ENCODE measurements around the gene LTBR. TPM values are rescaled to one million over a fixed set of nuclear protein-coding genes. Genes with fewer than 3 reads are reported as not detected.
"Not testable (repeated sequence)": the region's sequence is repeated elsewhere in the genome, so short reads cannot be mapped to it uniquely, and the experiment has no call there.

LTBR gene
- 1.1 TPM for polyA plus RNA-seq (2013, experiment 1 of 4)
- polyA plus RNA-seq (2013, experiment 2 of 4): 2.3 TPM
- 1.5 TPM for polyA plus RNA-seq (2013, experiment 3 of 4)
- 1.8 TPM for polyA plus RNA-seq (2013, experiment 4 of 4)

- Histone ChIP-seq H3K27ac (ENCODE audit: insufficient read depth, low read depth, low read length, poor library complexity, severe bottlenecking) (no peak within 1 kb of the TSS), H3K27me3 (ENCODE audit: control insufficient read depth, insufficient read depth, low read length, poor library complexity, severe bottlenecking) (peaks cover 17% of the 10 kb centered on the region), H3K9me3 (ENCODE audit: control insufficient read depth, low read length) (no peaks in the 10 kb centered on the region), H3K4me1 (ENCODE audit: control insufficient read depth, insufficient read depth, low read length) (peaks cover 3% of the 10 kb centered on the region), H3K36me3 (ENCODE audit: control insufficient read depth, insufficient read depth, low read length) (no peaks in the 10 kb centered on the region), H3K4me3 (ENCODE audit: insufficient read depth, low read depth, low read length) (no peak within 1 kb of the TSS)
- 60 to 61% methylated on average over 62 of the region's 62 CpGs for WGBS, 2 experiments
Measured at GRCh38 chr12:6383572-6384498, at the start of gene LTBR. Gene LTBR, plus strand, starts transcription at chr12:6384162. Its CDS starts 197 bp downstream, at chr12:6384359.

DNA sequence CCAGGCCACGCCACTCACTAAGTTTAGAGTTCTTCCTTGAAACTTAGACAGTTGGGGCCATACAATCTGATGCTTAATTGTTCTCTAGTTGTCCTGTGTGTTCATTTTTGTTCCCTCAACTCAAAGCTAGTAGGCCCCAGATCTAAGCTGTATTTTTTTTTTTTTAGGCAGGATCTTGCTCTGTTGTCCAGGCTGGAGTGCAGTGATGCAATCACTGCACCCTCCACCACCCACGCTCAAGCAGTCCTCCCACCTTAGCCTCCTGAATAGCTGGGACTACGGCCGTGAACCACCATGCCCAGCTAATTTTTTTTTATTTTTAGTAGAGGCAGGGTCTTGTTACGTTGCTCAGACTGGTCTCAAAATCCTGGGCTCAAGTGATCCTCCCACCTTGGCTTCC lies 49.6 kb upstream of the LTBR start:
- Histone ChIP-seq H3K9me3 (ENCODE audit: control insufficient read depth, low read length) (no peaks in the 10 kb centered on the region), H3K27me3 (ENCODE audit: control insufficient read depth, insufficient read depth, low read length, poor library complexity, severe bottlenecking) (no peaks in the 10 kb centered on the region), H3K36me3 (ENCODE audit: control insufficient read depth, insufficient read depth, low read length) (peaks cover 39% of the 10 kb centered on the region), H3K27ac (ENCODE audit: insufficient read depth, low read depth, low read length, poor library complexity, severe bottlenecking) (no peak overlapping the region), H3K4me1 (ENCODE audit: control insufficient read depth, insufficient read depth, low read length) (peaks cover 40% of the 10 kb centered on the region), H3K4me3 (ENCODE audit: insufficient read depth, low read depth, low read length) (no peak overlapping the region)
- 91 to 93% methylated on average over 5 of the region's 5 CpGs for WGBS, 2 experiments

- H3K36me3 ChIP-seq (ENCODE audit: control insufficient read depth, insufficient read depth, low read length): peaks cover 33% of the 10 kb centered on the region
- no peak overlapping the region for H3K27ac ChIP-seq (ENCODE audit: insufficient read depth, low read depth, low read length, poor library complexity, severe bottlenecking)
- H3K27me3 ChIP-seq (ENCODE audit: control insufficient read depth, insufficient read depth, low read length, poor library complexity, severe bottlenecking): no peaks in the 10 kb centered on the region
- H3K4me1 ChIP-seq (ENCODE audit: control insufficient read depth, insufficient read depth, low read length): peaks cover 47% of the 10 kb centered on the region
- H3K9me3 ChIP-seq (ENCODE audit: control insufficient read depth, low read length): no peaks in the 10 kb centered on the region
- no peak overlapping the region for H3K4me3 ChIP-seq (ENCODE audit: insufficient read depth, low read depth, low read length)
- 85 to 87% methylated on average over 12 of the region's 13 CpGs for WGBS, 2 experiments
Measured at GRCh38 chr12:6334940-6335450, 49.0 kb upstream of the LTBR start.

DNA sequence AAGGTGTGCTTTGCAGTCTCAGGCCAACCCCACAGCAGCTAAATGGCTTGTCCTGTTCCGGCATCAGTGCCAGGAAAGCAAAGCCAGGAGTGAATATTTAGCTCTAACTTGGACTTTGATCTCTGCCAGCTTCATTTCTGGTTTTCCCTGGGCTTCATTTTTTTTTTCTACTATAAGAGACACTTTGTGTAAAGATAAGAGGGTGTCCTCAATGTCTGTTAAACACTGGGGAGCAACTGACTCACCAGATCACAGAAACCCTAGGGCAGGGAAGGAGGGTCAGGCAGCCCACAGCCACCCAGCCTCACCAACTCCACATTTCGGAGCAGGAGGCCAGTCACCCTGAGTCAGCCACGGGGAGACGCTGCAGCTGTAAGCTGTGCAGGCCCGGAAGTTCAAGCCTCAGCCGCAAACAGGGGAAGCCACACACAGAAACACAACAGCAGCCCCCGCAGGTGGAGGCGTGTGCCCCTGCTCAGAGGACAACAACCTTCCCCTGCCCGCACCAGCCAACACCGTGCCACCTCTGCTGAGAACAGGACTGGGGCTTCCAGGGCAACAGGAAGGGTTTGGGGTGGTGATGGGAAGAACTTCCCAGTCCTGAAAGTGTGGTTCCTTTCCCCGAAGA lies 48.4 kb upstream of the LTBR start:
- WGBS, 2 experiments: 31 to 33% methylated on average over 11 of the region's 11 CpGs
- peak overlapping the region; percentile 24 for H3K4me3 ChIP-seq (ENCODE audit: insufficient read depth, low read depth, low read length)
- peaks cover 52% of the 10 kb centered on the region for H3K4me1 ChIP-seq (ENCODE audit: control insufficient read depth, insufficient read depth, low read length)
- no peaks in the 10 kb centered on the region for H3K9me3 ChIP-seq (ENCODE audit: control insufficient read depth, low read length)
- H3K27me3 ChIP-seq (ENCODE audit: control insufficient read depth, insufficient read depth, low read length, poor library complexity, severe bottlenecking): no peaks in the 10 kb centered on the region
- H3K36me3 ChIP-seq (ENCODE audit: control insufficient read depth, insufficient read depth, low read length): peaks cover 27% of the 10 kb centered on the region
- H3K27ac ChIP-seq (ENCODE audit: insufficient read depth, low read depth, low read length, poor library complexity, severe bottlenecking): peak overlapping the region; percentile 94

- Histone ChIP-seq H3K27ac (ENCODE audit: insufficient read depth, low read depth, low read length, poor library complexity, severe bottlenecking) (peak overlapping the region; percentile 94), H3K27me3 (ENCODE audit: control insufficient read depth, insufficient read depth, low read length, poor library complexity, severe bottlenecking) (no peaks in the 10 kb centered on the region), H3K4me1 (ENCODE audit: control insufficient read depth, insufficient read depth, low read length) (peaks cover 55% of the 10 kb centered on the region), H3K4me3 (ENCODE audit: insufficient read depth, low read depth, low read length) (peak overlapping the region; percentile 24), H3K36me3 (ENCODE audit: control insufficient read depth, insufficient read depth, low read length) (peaks cover 21% of the 10 kb centered on the region), H3K9me3 (ENCODE audit: control insufficient read depth, low read length) (no peaks in the 10 kb centered on the region)
- 1% methylated on average over 12 of the region's 12 CpGs for WGBS, 2 experiments
Measured at GRCh38 chr12:6336079-6336888, 47.7 kb upstream of the LTBR start.

DNA sequence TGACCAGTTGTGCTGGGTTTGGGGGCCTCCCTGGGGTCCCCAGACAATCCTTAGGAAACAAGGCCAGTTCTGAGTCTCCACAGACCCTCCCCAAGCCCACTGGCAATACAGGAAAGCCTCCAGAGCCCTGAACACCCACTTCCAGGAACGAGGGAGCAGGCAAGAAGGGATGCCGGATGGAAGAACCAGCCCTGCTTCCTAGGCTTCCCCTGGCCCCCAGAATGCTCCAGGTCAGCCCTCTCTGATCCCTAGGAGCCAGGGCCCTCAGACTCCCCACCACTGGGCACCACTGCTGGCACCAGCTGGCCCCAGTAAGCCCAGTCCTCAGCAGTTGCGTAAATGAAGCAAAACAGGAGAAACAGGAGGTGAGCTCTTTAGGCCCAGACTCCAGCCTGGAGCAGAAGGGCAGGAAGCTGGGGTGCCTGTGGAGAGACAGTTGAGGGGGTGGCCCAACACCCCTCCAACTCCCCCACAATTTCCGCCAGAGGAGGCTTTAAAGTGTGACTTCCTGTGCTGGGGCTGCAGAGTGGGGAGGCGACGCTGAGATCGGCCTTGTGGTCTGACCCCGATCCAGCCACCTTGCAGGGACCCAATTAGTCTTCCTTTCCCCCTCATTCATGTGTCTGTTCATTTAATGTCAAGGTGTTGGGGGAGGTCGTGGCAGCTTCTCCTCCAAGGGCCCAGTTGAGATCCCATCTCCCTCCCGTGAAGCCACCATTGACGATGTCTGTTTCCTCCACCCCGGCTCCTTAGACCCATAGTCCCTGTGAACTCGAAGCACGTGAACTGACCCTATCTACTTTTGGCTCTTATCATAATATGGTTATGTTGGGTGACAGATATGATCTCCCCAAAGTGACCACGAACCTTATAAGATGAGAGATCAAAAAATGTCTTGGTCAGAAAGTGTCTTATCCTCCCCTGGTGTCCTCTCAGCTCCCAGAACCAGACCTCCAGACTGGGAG lies 46.8 kb upstream of the LTBR start:
- H3K36me3 ChIP-seq (ENCODE audit: control insufficient read depth, insufficient read depth, low read length): peaks cover 18% of the 10 kb centered on the region
- H3K27me3 ChIP-seq (ENCODE audit: control insufficient read depth, insufficient read depth, low read length, poor library complexity, severe bottlenecking): no peaks in the 10 kb centered on the region
- peaks cover 58% of the 10 kb centered on the region for H3K4me1 ChIP-seq (ENCODE audit: control insufficient read depth, insufficient read depth, low read length)
- peak overlapping the region; percentile 24 for H3K4me3 ChIP-seq (ENCODE audit: insufficient read depth, low read depth, low read length)
- no peaks in the 10 kb centered on the region for H3K9me3 ChIP-seq (ENCODE audit: control insufficient read depth, low read length)
- H3K27ac ChIP-seq (ENCODE audit: insufficient read depth, low read depth, low read length, poor library complexity, severe bottlenecking): peak overlapping the region; percentile 94
- WGBS, 2 experiments: 70 to 77% methylated on average over 15 of the region's 15 CpGs

- H3K27ac ChIP-seq (ENCODE audit: insufficient read depth, low read depth, low read length, poor library complexity, severe bottlenecking): no peak overlapping the region
- WGBS, 2 experiments: 69 to 74% methylated on average over 12 of the region's 12 CpGs
Measured at GRCh38 chr12:6337958-6338433, 46.0 kb upstream of the LTBR start.

GRCh38 chr12:6338536-6338935 lies 45.4 kb upstream of the LTBR start:
- not testable (repeated sequence) for H3K36me3 ChIP-seq (ENCODE audit: control insufficient read depth, insufficient read depth, low read length); H3K27me3 ChIP-seq (ENCODE audit: control insufficient read depth, insufficient read depth, low read length, poor library complexity, severe bottlenecking); H3K27ac ChIP-seq (ENCODE audit: insufficient read depth, low read depth, low read length, poor library complexity, severe bottlenecking); H3K9me3 ChIP-seq (ENCODE audit: control insufficient read depth, low read length); H3K4me3 ChIP-seq (ENCODE audit: insufficient read depth, low read depth, low read length)
- 82 to 87% methylated on average over 8 of the region's 8 CpGs for WGBS, 2 experiments
- peaks cover 70% of the 10 kb centered on the region for H3K4me1 ChIP-seq (ENCODE audit: control insufficient read depth, insufficient read depth, low read length)

More at GRCh38 chr12:6337958-6338433, 46.0 kb upstream of the LTBR start:
- Histone ChIP-seq H3K36me3 (ENCODE audit: control insufficient read depth, insufficient read depth, low read length) (peaks cover 10% of the 10 kb centered on the region), H3K4me3 (ENCODE audit: insufficient read depth, low read depth, low read length) (no peak overlapping the region), H3K27me3 (ENCODE audit: control insufficient read depth, insufficient read depth, low read length, poor library complexity, severe bottlenecking) (no peaks in the 10 kb centered on the region), H3K9me3 (ENCODE audit: control insufficient read depth, low read length) (no peaks in the 10 kb centered on the region), H3K4me1 (ENCODE audit: control insufficient read depth, insufficient read depth, low read length) (peaks cover 65% of the 10 kb centered on the region)

- Histone ChIP-seq H3K4me3 (ENCODE audit: insufficient read depth, low read depth, low read length) (no peak overlapping the region), H3K27me3 (ENCODE audit: control insufficient read depth, insufficient read depth, low read length, poor library complexity, severe bottlenecking) (no peaks in the 10 kb centered on the region), H3K36me3 (ENCODE audit: control insufficient read depth, insufficient read depth, low read length) (peaks cover under 1% of the 10 kb centered on the region), H3K4me1 (ENCODE audit: control insufficient read depth, insufficient read depth, low read length) (peaks cover 74% of the 10 kb centered on the region), H3K27ac (ENCODE audit: insufficient read depth, low read depth, low read length, poor library complexity, severe bottlenecking) (no peak overlapping the region), H3K9me3 (ENCODE audit: control insufficient read depth, low read length) (no peaks in the 10 kb centered on the region)
- 81 to 83% methylated on average over 3 of the region's 3 CpGs for WGBS, 2 experiments
Measured at GRCh38 chr12:6338955-6339354, 45.0 kb upstream of the LTBR start.
